ENCODE data around the gene AHRR. TPM values are rescaled to one million over a fixed set of nuclear protein-coding genes. Genes with fewer than 3 reads are reported as not detected.

The AHRR gene
- total and polyA plus RNA-seq, 7 experiments from 2014 or later = 0.56 to 23.5 (median 1.2) TPM; not detected in 1

DNA sequence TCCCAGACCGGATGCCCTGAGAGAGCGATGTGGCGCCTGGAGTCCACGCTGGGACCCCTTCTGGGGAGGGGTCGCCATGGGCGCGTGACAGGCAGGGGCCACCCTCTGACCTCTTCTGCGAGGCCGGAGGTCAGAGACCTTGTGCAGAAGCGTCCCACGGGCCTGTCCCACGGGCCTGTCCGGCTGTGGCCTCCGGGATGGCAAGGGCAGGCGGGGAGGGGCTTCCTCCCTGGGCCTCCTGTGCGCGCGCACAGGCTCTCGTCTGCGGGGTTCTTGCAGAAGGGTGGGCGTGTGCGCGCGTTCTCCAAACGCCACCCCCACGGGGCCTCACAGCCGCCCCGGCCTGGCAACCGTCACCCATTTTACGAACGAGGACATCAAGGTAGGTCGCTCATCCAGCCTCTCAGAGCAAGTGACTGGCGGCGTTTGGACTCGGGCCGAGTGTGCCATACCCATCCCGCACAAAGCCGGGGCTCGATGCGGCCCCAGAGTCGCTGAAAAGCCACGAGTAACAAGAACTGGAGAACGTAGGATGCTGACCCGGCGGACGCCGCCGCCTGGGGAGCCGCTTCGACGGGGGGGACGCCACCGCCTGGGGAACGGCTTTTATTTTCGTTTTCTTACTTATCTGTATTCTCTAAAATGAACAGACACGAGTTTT lies 897 bp downstream of the AHRR start:
- H3K4me3 Mint-ChIP-seq = peak overlapping the region in 9 of 10 donors; percentile 5 to 75 (median 49)
- no peak for ATAC-seq
- intact Hi-C loops (cut with micrococcal nuclease) = loop anchor here in 1 of 2 donors (2.0 to 5.0 kb wide), 2 partner anchors 50 to 108 kb away; partner anchors contain the start of gene PDCD6

DNA sequence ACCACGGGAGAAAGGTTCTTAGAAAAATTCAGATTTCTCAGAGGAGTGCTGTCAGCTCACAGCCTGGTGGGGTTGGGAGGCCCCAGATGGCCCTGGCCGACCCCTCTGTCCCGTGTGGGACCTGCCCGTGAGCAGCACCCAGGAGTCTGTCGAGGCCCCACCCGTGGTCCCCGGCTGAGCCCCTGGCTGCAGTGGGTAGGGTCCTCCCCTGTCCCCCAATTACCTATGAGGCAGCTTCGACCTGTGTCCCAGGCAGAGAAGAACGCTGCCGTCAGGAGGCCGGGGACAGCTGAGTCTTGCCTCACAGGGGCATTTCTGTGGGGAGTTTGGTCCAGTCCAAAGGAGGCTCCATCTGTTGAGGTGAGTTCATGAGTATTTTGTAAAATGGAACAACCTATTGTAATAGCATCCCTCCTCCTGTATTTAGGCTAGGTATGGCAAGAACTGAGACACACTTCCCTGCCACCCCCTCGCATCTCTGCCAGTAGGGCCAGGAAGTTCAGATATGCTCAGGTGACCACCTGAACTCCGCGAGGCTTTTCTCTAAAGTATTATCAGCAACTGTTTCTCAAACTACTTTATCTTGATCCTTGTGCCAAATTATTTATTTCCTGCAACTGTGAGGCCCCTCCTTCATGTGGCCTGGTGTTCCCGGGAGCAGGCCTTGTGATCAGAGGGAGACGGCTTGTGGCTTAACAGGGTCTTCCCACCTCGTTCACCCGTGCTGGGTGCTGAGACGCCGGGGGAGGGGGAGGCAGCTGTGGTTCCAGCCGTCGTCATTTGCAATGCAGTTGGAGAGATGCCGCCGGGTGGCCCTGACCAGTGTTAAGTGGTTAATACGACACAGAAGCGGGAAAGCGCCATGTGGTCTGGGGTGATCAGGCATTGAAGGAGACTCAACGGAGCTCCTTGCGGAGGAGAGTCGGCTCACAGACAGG lies 1.7 kb downstream of the AHRR start:
- H3K36me3 Mint-ChIP-seq = peaks cover 0 to 14% (median 0%) of the 10 kb centered on the region in 5 donors
- DNase-seq (no peak), ATAC-seq (no peak)
- no peaks in the 10 kb centered on the region for H3K4me1 ChIP-seq (ENCODE audit: control insufficient read depth in 2 of 2, insufficient read depth in 2 of 2, low read length in 2 of 2)
- CTCF ChIA-PET = no interaction called here
- H3K4me3 Mint-ChIP-seq = peak overlapping the region; percentile 5 to 75 (median 53)
- peaks cover 0 to 2% (median 0%) of the 10 kb centered on the region in 11 donors for H3K9me3 Mint-ChIP-seq
- no peak overlapping the region for H3K27ac ChIP-seq (ENCODE audit: low read depth, low read length)
- H3K27me3 Mint-ChIP-seq = peaks cover 19 to 45% (median 35%) of the 10 kb centered on the region in 5 donors
- H3K27ac Mint-ChIP-seq = peak overlapping the region in 1 of 9 donors; percentile 55
- no peaks in the 10 kb centered on the region for H3K27me3 ChIP-seq (ENCODE audit: control insufficient read depth in 2 of 2, insufficient read depth in 2 of 2, low read length in 2 of 2)
- intact Hi-C loops (cut with micrococcal nuclease) = loop anchor here in 1 of 2 donors (2.0 to 5.0 kb wide), 2 partner anchors 51 to 108 kb away; partner anchors contain the start of gene PDCD6
- POLR2A ChIA-PET = no interaction called here
- peaks cover 0 to 24% (median 7%) of the 10 kb centered on the region in 7 donors for H3K4me1 Mint-ChIP-seq
- H3K4me3 ChIP-seq (ENCODE audit: low read length) = no peak overlapping the region
- H3K36me3 ChIP-seq (ENCODE audit: control insufficient read depth in 2 of 3, insufficient read depth in 3 of 3, low read length in 3 of 3) = no peaks in the 10 kb centered on the region
- H3K9me3 ChIP-seq (ENCODE audit: control insufficient read depth in 2 of 3, low read length in 3 of 3) = no peaks in the 10 kb centered on the region

More for the DNA sequence above, 897 bp downstream of the AHRR start:
- Mint-ChIP-seq H3K9me3 (peaks cover 0 to 2% (median 0%) of the 10 kb centered on the region in 11 donors), H3K27me3 (peaks cover 19 to 41% (median 35%) of the 10 kb centered on the region in 5 donors), H3K27ac (peak overlapping the region in 1 of 9 donors; percentile 55), H3K36me3 (peaks cover 0 to 12% (median 0%) of the 10 kb centered on the region in 5 donors), H3K4me1 (peaks cover 0 to 21% (median 7%) of the 10 kb centered on the region in 7 donors)
- Histone ChIP-seq H3K9me3 (ENCODE audit: control insufficient read depth in 2 of 3, low read length in 3 of 3) (no peaks in the 10 kb centered on the region), H3K4me3 (ENCODE audit: low read length) (no peak overlapping the region), H3K4me1 (ENCODE audit: control insufficient read depth in 2 of 2, insufficient read depth in 2 of 2, low read length in 2 of 2) (no peaks in the 10 kb centered on the region), H3K27ac (ENCODE audit: low read depth, low read length) (no peak overlapping the region), H3K36me3 (ENCODE audit: control insufficient read depth in 2 of 3, insufficient read depth in 3 of 3, low read length in 3 of 3) (no peaks in the 10 kb centered on the region), H3K27me3 (ENCODE audit: control insufficient read depth in 2 of 2, insufficient read depth in 2 of 2, low read length in 2 of 2) (no peaks in the 10 kb centered on the region)
- no peak for DNase-seq
- CTCF ChIA-PET = no interaction called here
- POLR2A ChIA-PET = no interaction called here

DNA sequence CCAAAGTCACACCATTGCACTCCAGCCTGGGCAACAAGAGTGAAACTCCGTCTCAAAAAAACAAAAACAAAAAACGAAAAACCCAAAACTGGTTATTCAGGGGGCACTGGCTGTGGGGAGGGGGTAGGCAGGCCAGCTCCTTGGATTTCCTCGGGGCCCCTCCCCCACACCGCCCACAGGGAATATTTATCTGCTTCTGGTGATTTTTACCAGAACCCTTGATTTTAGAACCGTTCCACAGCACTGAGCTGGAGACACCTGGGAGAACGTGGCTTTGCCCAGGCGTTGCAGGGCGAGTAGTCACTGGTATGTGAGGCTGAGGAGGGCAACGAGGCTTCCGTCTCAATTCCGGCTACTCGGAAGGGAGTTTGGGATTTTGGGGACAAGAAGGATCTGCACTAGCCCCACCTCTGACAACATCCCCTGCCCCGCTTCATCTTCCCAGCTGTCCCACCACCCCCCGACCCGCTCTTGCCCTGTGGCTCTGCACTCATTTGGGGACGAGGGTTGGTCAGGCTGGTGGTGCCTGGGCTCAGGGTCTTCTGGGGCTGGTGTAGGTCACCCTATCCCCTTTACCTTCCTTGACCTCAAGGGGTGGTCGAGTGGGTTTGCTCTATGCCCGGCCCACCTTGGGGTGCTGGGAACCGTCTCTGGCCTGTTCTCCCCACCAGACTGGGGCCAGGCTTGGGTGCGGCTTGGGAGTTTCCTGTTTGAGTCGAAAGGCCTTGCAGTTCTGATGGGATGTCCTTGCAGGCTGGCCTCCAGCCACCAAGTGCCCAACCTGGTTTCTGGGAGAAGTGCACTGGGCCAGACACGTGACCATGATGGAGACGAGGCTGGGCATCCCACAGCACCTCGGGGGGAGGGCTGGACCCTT lies 3.5 kb downstream of the AHRR start:
- Mint-ChIP-seq H3K27ac (peak overlapping the region in 1 of 9 donors; percentile 46), H3K36me3 (peaks cover 0 to 15% (median 0%) of the 10 kb centered on the region in 5 donors), H3K4me1 (peaks cover 0 to 35% (median 7%) of the 10 kb centered on the region in 7 donors), H3K9me3 (peaks cover 0 to 2% (median 0%) of the 10 kb centered on the region in 11 donors), H3K27me3 (peaks cover 12 to 44% (median 32%) of the 10 kb centered on the region in 5 donors), H3K4me3 (peak overlapping the region in 1 of 10 donors; percentile 3)
- Histone ChIP-seq H3K27ac (ENCODE audit: low read depth, low read length) (no peak overlapping the region), H3K4me1 (ENCODE audit: control insufficient read depth in 2 of 2, insufficient read depth in 2 of 2, low read length in 2 of 2) (no peaks in the 10 kb centered on the region), H3K27me3 (ENCODE audit: control insufficient read depth in 2 of 2, insufficient read depth in 2 of 2, low read length in 2 of 2) (no peaks in the 10 kb centered on the region), H3K9me3 (ENCODE audit: control insufficient read depth in 2 of 3, low read length in 3 of 3) (no peaks in the 10 kb centered on the region), H3K4me3 (ENCODE audit: low read length) (no peak overlapping the region), H3K36me3 (ENCODE audit: control insufficient read depth in 2 of 3, insufficient read depth in 3 of 3, low read length in 3 of 3) (no peaks in the 10 kb centered on the region)
- no peak for ATAC-seq
- no peak for DNase-seq
- CTCF ChIA-PET = no interaction called here
- intact Hi-C loops (cut with micrococcal nuclease) = loop anchor here in 1 of 2 donors (5.0 kb wide), 1 partner anchor 53 kb away; the partner anchor contains the start of gene PDCD6
- POLR2A ChIA-PET = no interaction called here

DNA sequence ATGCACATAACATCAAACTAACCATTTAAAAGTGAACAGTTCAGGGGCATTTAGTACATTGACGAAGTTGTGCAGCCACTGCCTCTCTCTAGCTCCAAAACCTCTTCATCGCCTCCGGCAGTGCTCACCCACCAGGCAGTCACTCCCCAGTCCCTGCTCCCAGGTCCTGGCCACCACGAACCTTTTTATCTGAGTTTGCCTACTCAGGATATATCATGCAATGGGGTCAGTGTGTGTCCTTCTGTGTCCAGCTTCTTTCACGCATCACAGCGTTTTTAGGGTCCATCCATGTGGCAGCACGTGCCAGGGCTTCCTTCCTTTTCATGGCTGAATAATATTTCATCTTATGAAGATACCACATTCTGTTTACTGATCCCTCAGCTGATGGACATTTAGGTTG lies 4.6 kb downstream of the AHRR start:
- peaks cover 3 to 41% (median 26%) of the 10 kb centered on the region in 5 donors for H3K27me3 Mint-ChIP-seq
- Histone ChIP-seq H3K4me1 (ENCODE audit: control insufficient read depth in 2 of 2, insufficient read depth in 2 of 2, low read length in 2 of 2) (no peaks in the 10 kb centered on the region), H3K36me3 (ENCODE audit: control insufficient read depth in 2 of 3, insufficient read depth in 3 of 3, low read length in 3 of 3) (no peaks in the 10 kb centered on the region), H3K4me3 (ENCODE audit: low read length) (no peak overlapping the region), H3K9me3 (ENCODE audit: control insufficient read depth in 2 of 3, low read length in 3 of 3) (no peaks in the 10 kb centered on the region), H3K27ac (ENCODE audit: low read depth, low read length) (no peak overlapping the region), H3K27me3 (ENCODE audit: control insufficient read depth in 2 of 2, insufficient read depth in 2 of 2, low read length in 2 of 2) (no peaks in the 10 kb centered on the region)
- peaks cover 0 to 35% (median 2%) of the 10 kb centered on the region in 7 donors for H3K4me1 Mint-ChIP-seq
- peaks cover 0 to 21% (median 0%) of the 10 kb centered on the region in 5 donors for H3K36me3 Mint-ChIP-seq
- no peak for DNase-seq
- ATAC-seq = no peak
- ChIA-PET POLR2A (no interaction called here), CTCF (no interaction called here)
- intact Hi-C loops (cut with micrococcal nuclease) = no loop called here
- peaks cover 0 to 2% (median 0%) of the 10 kb centered on the region in 11 donors for H3K9me3 Mint-ChIP-seq
- no peak overlapping the region for H3K4me3 Mint-ChIP-seq
- H3K27ac Mint-ChIP-seq = no peak overlapping the region

DNA sequence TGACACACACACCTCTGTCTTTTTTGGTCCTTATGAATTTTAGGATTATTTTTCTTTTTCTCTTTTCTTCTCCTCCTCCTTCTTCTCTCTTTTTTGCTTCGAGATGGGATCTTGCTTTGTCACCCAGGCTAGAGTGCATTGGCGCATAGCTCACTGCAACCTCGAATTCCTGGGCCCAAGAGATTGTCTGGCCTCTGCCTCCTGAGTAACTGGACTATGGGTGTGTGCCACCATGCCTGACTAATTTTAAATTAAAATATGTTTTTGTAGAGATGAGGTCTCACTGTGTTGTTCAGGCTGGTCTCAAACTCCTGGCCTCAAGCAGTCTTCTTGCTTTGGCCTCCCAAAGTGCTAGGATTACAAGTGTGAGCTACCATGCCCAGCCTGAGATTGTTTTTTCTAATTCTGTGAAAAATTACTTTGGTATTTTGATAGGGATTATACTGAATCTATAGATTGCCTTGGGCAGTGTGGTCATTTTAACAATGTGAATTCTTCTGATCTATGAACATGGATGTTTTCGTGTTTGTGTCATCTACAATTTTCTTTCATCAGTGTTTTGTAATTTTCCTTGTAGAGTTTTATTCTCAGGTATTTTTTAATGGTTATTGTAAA lies 7.7 kb downstream of the AHRR start:
- Histone ChIP-seq H3K27me3 (ENCODE audit: control insufficient read depth in 2 of 2, insufficient read depth in 2 of 2, low read length in 2 of 2) (no peaks in the 10 kb centered on the region), H3K27ac (ENCODE audit: low read depth, low read length) (no peak overlapping the region), H3K4me1 (ENCODE audit: control insufficient read depth in 2 of 2, insufficient read depth in 2 of 2, low read length in 2 of 2) (no peaks in the 10 kb centered on the region), H3K9me3 (ENCODE audit: control insufficient read depth in 2 of 3, low read length in 3 of 3) (no peaks in the 10 kb centered on the region), H3K36me3 (ENCODE audit: control insufficient read depth in 2 of 3, insufficient read depth in 3 of 3, low read length in 3 of 3) (no peaks in the 10 kb centered on the region), H3K4me3 (ENCODE audit: low read length) (no peak overlapping the region)
- intact Hi-C loops (cut with micrococcal nuclease) = no loop called here
- Mint-ChIP-seq H3K4me3 (no peak overlapping the region), H3K27ac (no peak overlapping the region), H3K27me3 (peaks cover 0 to 35% (median 15%) of the 10 kb centered on the region in 5 donors), H3K36me3 (peaks cover 0 to 24% (median 0%) of the 10 kb centered on the region in 5 donors), H3K9me3 (no peaks in the 10 kb centered on the region), H3K4me1 (peaks cover 0 to 45% (median 0%) of the 10 kb centered on the region in 7 donors)
- DNase-seq (no peak), ATAC-seq (no peak)
- ChIA-PET CTCF (no interaction called here), POLR2A (no interaction called here)
